ENCODE results near the gene PFN1. TPM values are rescaled to one million over a fixed set of nuclear protein-coding genes. Genes with fewer than 3 reads are reported as not detected.
"Not testable (repeated sequence)": the region's sequence is repeated elsewhere in the genome, so short reads cannot be mapped to it uniquely, and the experiment has no call there.

The PFN1 gene
- total RNA-seq, 4 donors from 2014 or later = 479 to 709 (median 540) TPM

DNA sequence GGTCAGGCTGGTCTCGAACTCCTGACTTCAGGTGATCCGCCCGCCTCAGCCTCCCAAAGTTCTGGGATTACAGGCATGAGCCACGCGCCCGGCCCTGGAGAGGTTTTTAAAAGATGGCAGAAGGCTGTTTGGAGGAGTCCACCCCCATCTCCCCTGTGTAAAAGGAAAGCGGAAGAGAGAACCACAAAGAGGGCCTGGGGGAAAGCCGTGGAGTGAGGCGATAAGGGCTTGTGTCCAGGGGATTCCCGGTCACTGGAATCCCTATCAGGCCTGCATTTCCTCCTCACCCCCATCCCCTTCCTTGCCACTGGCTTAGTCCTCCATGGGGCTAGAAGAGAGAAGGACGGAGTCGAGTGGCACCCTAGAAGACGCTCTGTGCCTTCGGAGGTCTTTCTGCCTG is 16.4 kb downstream of the PFN1 start, which contains the start of gene GP1BA:
GP1BA (plus strand) TSS at position 315 of the 400 bp plus-strand sequence. CDS start 328 bp downstream, outside the sequence.
- TF ChIP-seq, protein P1, sequence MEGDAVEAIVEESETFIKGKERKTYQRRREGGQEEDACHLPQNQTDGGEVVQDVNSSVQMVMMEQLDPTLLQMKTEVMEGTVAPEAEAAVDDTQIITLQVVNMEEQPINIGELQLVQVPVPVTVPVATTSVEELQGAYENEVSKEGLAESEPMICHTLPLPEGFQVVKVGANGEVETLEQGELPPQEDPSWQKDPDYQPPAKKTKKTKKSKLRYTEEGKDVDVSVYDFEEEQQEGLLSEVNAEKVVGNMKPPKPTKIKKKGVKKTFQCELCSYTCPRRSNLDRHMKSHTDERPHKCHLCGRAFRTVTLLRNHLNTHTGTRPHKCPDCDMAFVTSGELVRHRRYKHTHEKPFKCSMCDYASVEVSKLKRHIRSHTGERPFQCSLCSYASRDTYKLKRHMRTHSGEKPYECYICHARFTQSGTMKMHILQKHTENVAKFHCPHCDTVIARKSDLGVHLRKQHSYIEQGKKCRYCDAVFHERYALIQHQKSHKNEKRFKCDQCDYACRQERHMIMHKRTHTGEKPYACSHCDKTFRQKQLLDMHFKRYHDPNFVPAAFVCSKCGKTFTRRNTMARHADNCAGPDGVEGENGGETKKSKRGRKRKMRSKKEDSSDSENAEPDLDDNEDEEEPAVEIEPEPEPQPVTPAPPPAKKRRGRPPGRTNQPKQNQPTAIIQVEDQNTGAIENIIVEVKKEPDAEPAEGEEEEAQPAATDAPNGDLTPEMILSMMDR (IDR thresholded peaks at IDR 0.05) = no peak
- TF ChIP-seq POLR2A (IDR thresholded peaks at IDR 0.05) = no peak
- DNase-seq (ENCODE audit: low spot score in 2 of 2) = no peak
- intact Hi-C loops (cut with DNase I; ENCODE audit: low total_unique reads) = no loop called here
- no peak within 1 kb of the TSS for H3K4me3 ChIP-seq (ENCODE audit: low read depth, poor library complexity, severe bottlenecking)
- WGBS, 2 donors = 71 to 79% methylated on average over 14 of the region's 14 CpGs

DNA sequence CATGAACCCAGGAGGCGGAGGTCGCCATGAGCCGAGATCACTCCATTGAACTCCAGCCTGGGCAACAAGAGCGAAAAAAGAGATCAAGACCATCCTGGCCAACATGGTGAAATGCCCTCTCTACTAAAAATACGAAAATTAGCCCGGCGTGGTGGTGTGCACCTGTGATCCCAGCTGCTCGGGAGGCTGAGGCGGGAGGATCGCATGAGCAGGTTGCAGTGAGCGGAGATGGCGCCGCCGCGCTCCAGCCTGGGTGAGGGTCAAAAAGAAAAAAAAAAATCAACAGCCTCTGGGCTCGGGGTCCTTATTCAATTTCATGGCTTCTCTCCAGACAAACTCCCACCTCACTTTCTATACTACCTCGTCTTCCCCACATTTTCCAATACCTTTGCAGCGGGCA is 19.4 kb downstream of the PFN1 start:
- TF ChIP-seq POLR2A (IDR thresholded peaks at IDR 0.05) = no peak
- TF ChIP-seq, protein P1 (IDR thresholded peaks at IDR 0.05) = no peak
- no peak overlapping the region for H3K4me3 ChIP-seq (ENCODE audit: low read depth, poor library complexity, severe bottlenecking)
- intact Hi-C loops (cut with DNase I; ENCODE audit: low total_unique reads) = no loop called here
- WGBS, 2 donors = 97 to 98% methylated on average over 18 of the region's 18 CpGs
- no peak for DNase-seq (ENCODE audit: low spot score in 2 of 2)

DNA sequence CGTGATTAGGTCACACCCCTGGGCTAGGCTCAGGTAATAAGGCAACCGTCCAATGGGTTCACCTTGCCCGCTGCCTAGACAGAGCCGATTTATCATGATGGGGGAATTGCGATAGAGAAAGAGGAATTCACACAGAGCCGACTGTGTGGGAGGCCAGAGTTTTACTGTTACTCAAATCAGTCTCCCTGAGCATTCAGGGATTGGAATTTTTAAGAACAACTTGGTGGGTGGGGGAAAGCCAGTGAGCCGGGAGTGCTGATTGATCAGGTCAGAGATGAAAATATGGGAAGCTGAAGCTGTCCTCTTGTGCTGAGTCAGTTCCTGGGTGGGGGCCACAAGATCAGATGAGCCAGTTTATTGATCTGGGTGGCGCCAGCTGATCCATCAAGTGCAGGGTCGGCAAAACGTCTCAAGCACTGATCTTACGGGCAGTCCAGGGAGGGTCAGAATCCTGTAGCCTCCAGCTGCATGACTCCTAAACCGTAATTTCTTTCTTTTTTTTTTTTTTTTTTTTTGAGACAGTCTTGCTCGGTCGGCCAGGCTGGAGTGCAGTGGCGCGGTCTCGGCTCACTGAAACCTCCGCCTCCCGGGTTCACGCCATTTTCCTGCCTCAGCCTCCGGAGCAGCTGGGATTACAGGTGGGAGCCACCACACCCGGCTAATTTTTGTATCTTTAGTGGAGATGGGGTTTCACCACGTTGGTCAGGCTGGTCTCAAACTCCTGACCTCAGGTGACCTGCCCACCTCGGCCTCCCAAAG is 21.6 kb downstream of the PFN1 start:
- H3K4me3 ChIP-seq (ENCODE audit: low read depth, poor library complexity, severe bottlenecking); intact Hi-C loops (cut with DNase I; ENCODE audit: low total_unique reads); DNase-seq (ENCODE audit: low spot score in 2 of 2): not testable (repeated sequence)
- WGBS, 2 donors = 85 to 86% methylated on average over 21 to 24 of the region's 24 CpGs

DNA sequence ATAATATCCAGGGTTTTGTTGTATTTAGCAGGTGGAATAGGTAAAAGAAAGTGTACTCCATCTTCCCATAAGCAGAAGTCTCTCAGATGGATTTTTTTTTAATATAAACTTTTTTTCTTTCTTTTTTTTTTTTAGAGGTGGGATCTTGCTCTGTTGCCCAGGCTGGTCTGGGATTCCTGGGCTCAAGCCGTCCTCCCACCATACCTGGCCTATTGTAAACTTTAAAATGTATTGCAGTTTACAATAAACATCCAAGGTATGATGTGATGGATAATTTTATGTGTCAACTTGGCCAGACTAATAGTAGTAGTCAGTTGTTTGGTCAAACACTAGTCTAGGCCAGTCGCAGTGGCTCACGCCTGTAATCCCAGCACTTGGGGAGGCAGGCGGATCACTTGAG is 27.0 kb downstream of the PFN1 start:
- intact Hi-C loops (cut with DNase I; ENCODE audit: low total_unique reads) = no loop called here

DNA sequence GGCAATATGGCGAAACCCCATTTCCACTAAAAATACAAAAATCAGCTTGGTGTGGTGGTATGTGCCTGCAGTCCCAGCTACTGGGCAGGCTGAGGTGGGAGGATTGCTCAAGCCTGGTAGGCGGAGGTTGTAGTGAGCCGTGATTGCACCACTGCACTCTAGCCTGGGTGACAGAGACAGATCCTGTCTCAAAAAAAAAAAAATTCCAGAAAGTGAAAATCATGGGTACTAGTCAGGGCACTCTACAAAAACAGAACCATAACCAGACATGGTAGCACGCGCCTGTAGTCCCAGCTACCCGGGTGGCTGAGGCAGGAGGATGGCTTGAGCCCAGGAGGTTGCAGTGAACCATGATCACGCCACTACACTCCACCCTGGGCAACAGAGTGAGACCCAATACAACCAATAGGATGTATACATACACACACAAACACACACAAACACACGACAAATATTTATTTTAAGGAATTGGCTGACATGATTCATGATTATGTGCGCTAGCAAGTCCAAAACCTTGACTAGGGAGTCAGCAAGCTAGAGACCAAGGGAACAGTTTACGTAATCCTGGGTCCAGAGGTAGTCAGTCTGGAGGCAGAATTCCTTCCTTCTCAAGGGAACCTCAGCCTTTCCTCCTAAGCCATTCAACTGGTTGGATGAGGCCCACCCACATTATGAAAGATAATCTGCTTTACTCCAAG is 27.8 kb downstream of the PFN1 start:
- intact Hi-C loops (cut with DNase I; ENCODE audit: low total_unique reads) = no loop called here
- TF ChIP-seq, protein P1 (IDR thresholded peaks at IDR 0.05) = no peak
- TF ChIP-seq POLR2A (IDR thresholded peaks at IDR 0.05) = no peak
- DNase-seq (ENCODE audit: low spot score in 2 of 2) = no peak
- 69 to 79% methylated on average over 10 of the region's 10 CpGs for WGBS, 2 donors
- no peak overlapping the region for H3K4me3 ChIP-seq (ENCODE audit: low read depth, poor library complexity, severe bottlenecking)

More for the DNA sequence above, 27.0 kb downstream of the PFN1 start:
- WGBS, 2 donors = 90 to 93% methylated on average over 4 of the region's 4 CpGs
- no peak overlapping the region for H3K4me3 ChIP-seq (ENCODE audit: low read depth, poor library complexity, severe bottlenecking)
- DNase-seq (ENCODE audit: low spot score in 2 of 2) = no peak
- TF ChIP-seq, protein P1 (IDR thresholded peaks at IDR 0.05) = no peak
- TF ChIP-seq POLR2A (IDR thresholded peaks at IDR 0.05) = no peak

DNA sequence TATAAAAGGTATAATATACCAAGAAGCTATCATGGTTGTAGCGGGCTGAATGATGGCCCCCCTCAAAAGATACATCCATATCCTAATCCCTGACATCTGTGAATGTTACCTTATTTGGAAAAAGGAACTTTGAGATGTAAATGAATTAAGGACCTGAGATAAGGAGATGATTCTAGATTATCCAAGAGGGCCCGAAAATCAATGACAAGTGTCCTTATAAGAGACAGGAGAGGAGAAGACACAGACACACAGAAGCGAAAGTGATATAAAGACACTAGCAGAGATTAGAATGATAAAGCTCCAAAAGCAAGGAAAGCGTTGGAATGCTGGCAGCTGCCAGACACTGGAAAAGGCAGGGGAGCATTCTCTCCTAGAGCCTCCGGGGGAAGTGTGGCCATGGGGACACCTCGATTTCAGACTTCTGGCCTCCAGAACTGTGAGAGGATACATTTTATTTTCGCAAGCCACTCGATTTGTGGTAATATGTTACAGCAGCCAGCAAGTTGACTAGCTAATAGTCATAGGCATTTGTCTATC is 28.8 kb downstream of the PFN1 start:
- DNase-seq (ENCODE audit: low spot score in 2 of 2) = no peak
- H3K4me3 ChIP-seq (ENCODE audit: low read depth, poor library complexity, severe bottlenecking) = no peak overlapping the region
- intact Hi-C loops (cut with DNase I; ENCODE audit: low total_unique reads) = no loop called here
- TF ChIP-seq, protein P1 (IDR thresholded peaks at IDR 0.05) = no peak
- no peak for TF ChIP-seq POLR2A (IDR thresholded peaks at IDR 0.05)
- WGBS, 2 donors = 60 to 62% methylated on average over 8 of the region's 8 CpGs

DNA sequence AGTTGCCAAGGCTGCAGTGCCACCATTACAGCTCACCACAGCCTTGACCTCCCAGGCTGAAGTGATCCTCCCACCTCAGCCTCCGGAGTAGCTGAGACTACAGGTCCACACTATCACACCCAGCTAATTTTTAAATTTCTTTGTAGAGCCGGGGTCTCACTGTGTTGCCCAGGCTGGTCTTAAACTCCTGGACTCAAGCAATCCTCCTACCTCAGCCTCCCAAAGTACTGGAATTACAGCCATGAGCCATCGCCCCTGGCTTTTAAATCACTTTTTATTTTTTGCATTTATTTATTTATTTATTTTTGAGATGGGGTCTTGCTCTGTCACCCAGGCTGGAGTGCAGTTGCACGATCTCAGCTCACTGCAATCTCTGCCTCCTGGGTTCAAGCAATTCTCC is 33.8 kb downstream of the PFN1 start:
- intact Hi-C loops (cut with DNase I; ENCODE audit: low total_unique reads); H3K4me3 ChIP-seq (ENCODE audit: low read depth, poor library complexity, severe bottlenecking); DNase-seq (ENCODE audit: low spot score in 2 of 2): not testable (repeated sequence)
- 93% methylated on average over 4 of the region's 4 CpGs for WGBS, 2 donors
